ENCODE measurements around the gene PLET1. TPM values are rescaled to one million over a fixed set of nuclear protein-coding genes. Genes with fewer than 3 reads are reported as not detected.
A peak's percentile ranks its signal among the peaks of the same experiment; 100 is the strongest.

PLET1 gene
- total and polyA plus RNA-seq, 2 experiments from 2014 or later: not detected

GRCh38 chr11:112231952-112232351, 28.7 kb downstream of the PLET1 start:
- Histone ChIP-seq H3K4me3 (no peak overlapping the region), H3K9me3 (ENCODE audit: low read depth) (no peaks in the 10 kb centered on the region), H3K79me2 (ENCODE audit: insufficient read depth) (peaks cover 56% of the 10 kb centered on the region), H3K9me2 (ENCODE audit: insufficient read depth) (no peaks in the 10 kb centered on the region), H3K4me1 (ENCODE audit: insufficient read depth) (peaks cover 32% of the 10 kb centered on the region), H4K20me1 (ENCODE audit: insufficient read depth) (no peaks in the 10 kb centered on the region), H3F3A (ENCODE audit: insufficient read depth) (peaks cover 24% of the 10 kb centered on the region), H3K4me2 (ENCODE audit: unreplicated experiment) (no peak overlapping the region), H2AFZ (no peak overlapping the region), H3K36me3 (ENCODE audit: low read depth) (peaks cover 50% of the 10 kb centered on the region), H3K27me3 (replicated peaks; ENCODE audit: insufficient read depth) (no peaks in the 10 kb centered on the region), H3K9ac (no peak overlapping the region), H3K27ac (no peak overlapping the region)
- in situ Hi-C loops (cut with MboI): no loop called here
- DNase-seq: no peak
- TF ChIP-seq EZH2phosphoT487 (IDR thresholded peaks at IDR 0.05; ENCODE audit: insufficient read depth, low read depth) (no peak), EZH2 (IDR thresholded peaks at IDR 0.05; ENCODE audit: insufficient read depth, poor library complexity, severe bottlenecking) (no peak)
- 96 to 98% methylated on average over 2 of the region's 2 CpGs for WGBS, 2 experiments (ENCODE audit: low coverage in 1 of 2, low lambda C conversion rate in 2 of 2, missing lambda C conversion rate in 2 of 2)

- H2AFZ ChIP-seq: no peak overlapping the region
- TF ChIP-seq EZH2phosphoT487 (IDR thresholded peaks at IDR 0.05; ENCODE audit: insufficient read depth, low read depth) (0 out of 2 replicates have a peak, but pooled peaks have one; percentile 58), EZH2 (IDR thresholded peaks at IDR 0.05; ENCODE audit: insufficient read depth, poor library complexity, severe bottlenecking) (no peak)
- in situ Hi-C loops (cut with MboI): no loop called here
- H3K79me2 ChIP-seq (ENCODE audit: insufficient read depth): peaks cover 63% of the 10 kb centered on the region
- H3K4me3 ChIP-seq: no peak overlapping the region
- peak overlapping the region; percentile 62 for H3K27ac ChIP-seq
- peaks cover 32% of the 10 kb centered on the region for H3K4me1 ChIP-seq (ENCODE audit: insufficient read depth)
- H3K9me2 ChIP-seq (ENCODE audit: insufficient read depth): no peaks in the 10 kb centered on the region
- H3K27me3 ChIP-seq (replicated peaks; ENCODE audit: insufficient read depth): no peaks in the 10 kb centered on the region
- H3K36me3 ChIP-seq (ENCODE audit: low read depth): peaks cover 34% of the 10 kb centered on the region
- peak; percentile 88 for DNase-seq
- no peaks in the 10 kb centered on the region for H4K20me1 ChIP-seq (ENCODE audit: insufficient read depth)
- H3K9me3 ChIP-seq (ENCODE audit: low read depth): no peaks in the 10 kb centered on the region
- peak overlapping the region; percentile 47 for H3K4me2 ChIP-seq (ENCODE audit: unreplicated experiment)
- H3K9ac ChIP-seq: peak overlapping the region; percentile 21; the same call in 1 of the 2 replicates
- WGBS, 2 experiments (ENCODE audit: low coverage in 1 of 2, low lambda C conversion rate in 2 of 2, missing lambda C conversion rate in 2 of 2): 10 to 14% methylated on average over 3 of the region's 3 CpGs
- H3F3A ChIP-seq (ENCODE audit: insufficient read depth): peaks cover 24% of the 10 kb centered on the region
Observed at GRCh38 chr11:112229746-112230433, 30.8 kb downstream of the PLET1 start.

GRCh38 chr11:112229159-112229558, 31.5 kb downstream of the PLET1 start:
- peak overlapping the region; percentile 62 for H3K27ac ChIP-seq
- H3K4me3 ChIP-seq: no peak overlapping the region
- H3K27me3 ChIP-seq (replicated peaks; ENCODE audit: insufficient read depth): no peaks in the 10 kb centered on the region
- peaks cover 24% of the 10 kb centered on the region for H3F3A ChIP-seq (ENCODE audit: insufficient read depth)
- 99% methylated on average over 7 of the region's 7 CpGs for WGBS, 2 experiments (ENCODE audit: low coverage in 1 of 2, low lambda C conversion rate in 2 of 2, missing lambda C conversion rate in 2 of 2)
- H3K9me3 ChIP-seq (ENCODE audit: low read depth): no peaks in the 10 kb centered on the region
- H3K4me1 ChIP-seq (ENCODE audit: insufficient read depth): peaks cover 32% of the 10 kb centered on the region
- no peaks in the 10 kb centered on the region for H4K20me1 ChIP-seq (ENCODE audit: insufficient read depth)
- peaks cover 27% of the 10 kb centered on the region for H3K36me3 ChIP-seq (ENCODE audit: low read depth)
- H2AFZ ChIP-seq: no peak overlapping the region
- in situ Hi-C loops (cut with MboI): no loop called here
- peak overlapping the region; percentile 47 for H3K4me2 ChIP-seq (ENCODE audit: unreplicated experiment)
- H3K9ac ChIP-seq: no peak overlapping the region
- TF ChIP-seq EZH2 (IDR thresholded peaks at IDR 0.05; ENCODE audit: insufficient read depth, poor library complexity, severe bottlenecking) (no peak), EZH2phosphoT487 (IDR thresholded peaks at IDR 0.05; ENCODE audit: insufficient read depth, low read depth) (no peak)
- H3K9me2 ChIP-seq (ENCODE audit: insufficient read depth): no peaks in the 10 kb centered on the region
- no peak for DNase-seq
- H3K79me2 ChIP-seq (ENCODE audit: insufficient read depth): peaks cover 63% of the 10 kb centered on the region

- in situ Hi-C loops (cut with MboI): no loop called here
- DNase-seq: no peak
- no peak for TF ChIP-seq EZH2phosphoT487 (IDR thresholded peaks at IDR 0.05; ENCODE audit: insufficient read depth, low read depth)
- TF ChIP-seq EZH2 (IDR thresholded peaks at IDR 0.05; ENCODE audit: insufficient read depth, poor library complexity, severe bottlenecking): no peak
- no peaks in the 10 kb centered on the region for H3K9me3 ChIP-seq (ENCODE audit: low read depth)
- H3K36me3 ChIP-seq (ENCODE audit: low read depth): peaks cover 23% of the 10 kb centered on the region
- no peaks in the 10 kb centered on the region for H4K20me1 ChIP-seq (ENCODE audit: insufficient read depth)
- peak overlapping the region; percentile 62; the same call in 1 of the 2 replicates for H3K27ac ChIP-seq
- H3K4me1 ChIP-seq (ENCODE audit: insufficient read depth): peaks cover 32% of the 10 kb centered on the region
- peaks cover 24% of the 10 kb centered on the region for H3F3A ChIP-seq (ENCODE audit: insufficient read depth)
- peaks cover 63% of the 10 kb centered on the region for H3K79me2 ChIP-seq (ENCODE audit: insufficient read depth)
- no peaks in the 10 kb centered on the region for H3K9me2 ChIP-seq (ENCODE audit: insufficient read depth)
- no peak overlapping the region for H3K4me2 ChIP-seq (ENCODE audit: unreplicated experiment)
- H2AFZ ChIP-seq: no peak overlapping the region
- H3K27me3 ChIP-seq (replicated peaks; ENCODE audit: insufficient read depth): no peaks in the 10 kb centered on the region
- no peak overlapping the region for H3K4me3 ChIP-seq
- WGBS, 2 experiments (ENCODE audit: low coverage in 1 of 2, low lambda C conversion rate in 2 of 2, missing lambda C conversion rate in 2 of 2): 95 to 100% methylated on average over 2 of the region's 2 CpGs
- H3K9ac ChIP-seq: no peak overlapping the region
Observed at GRCh38 chr11:112228706-112229105, 32.0 kb downstream of the PLET1 start.

Data from GM23248 (cell line).